Neural progenitor cell (in vitro differentiated cells): ENCODE data around the gene HOXC13.

Source experiments
- CTCF ChIP-seq: fragments of 200-600 bp; sonication (generic); IDR thresholded peaks from 2 replicates; pipeline ENCODE4 v1.5.1; 2017; ENCODE audit warnings: antibody characterized with exemption, mild to moderate bottlenecking
- EZH2 ChIP-seq: fragments of 200-600 bp; sonication (generic); IDR thresholded peaks from 2 replicates; pipeline ENCODE4 v1.6.1; 2017; ENCODE audit warnings: antibody characterized with exemption, mild to moderate bottlenecking, moderate library complexity
- EZH2phosphoT487 ChIP-seq: fragments of 200-600 bp; sonication (generic); IDR thresholded peaks from 2 replicates; pipeline ENCODE4 v1.6.1; 2017; ENCODE audit warnings: antibody characterized with exemption

- TF ChIP-seq EZH2: no peak
- no peak for TF ChIP-seq CTCF
- no peak for TF ChIP-seq EZH2phosphoT487
Observed at GRCh38 chr12:53966085-53966384, 27.4 kb downstream of the HOXC13 start.
